Fibroblast of peridontal ligament (primary cell): ENCODE data around the gene KIAA1671.

Experiments used
- DNase-seq: peaks from one replicate; pipeline ENCODE4 v3.0.0-alpha.2; 2010; ENCODE audit errors: extremely low read depth

KIAA1671 gene

DNA sequence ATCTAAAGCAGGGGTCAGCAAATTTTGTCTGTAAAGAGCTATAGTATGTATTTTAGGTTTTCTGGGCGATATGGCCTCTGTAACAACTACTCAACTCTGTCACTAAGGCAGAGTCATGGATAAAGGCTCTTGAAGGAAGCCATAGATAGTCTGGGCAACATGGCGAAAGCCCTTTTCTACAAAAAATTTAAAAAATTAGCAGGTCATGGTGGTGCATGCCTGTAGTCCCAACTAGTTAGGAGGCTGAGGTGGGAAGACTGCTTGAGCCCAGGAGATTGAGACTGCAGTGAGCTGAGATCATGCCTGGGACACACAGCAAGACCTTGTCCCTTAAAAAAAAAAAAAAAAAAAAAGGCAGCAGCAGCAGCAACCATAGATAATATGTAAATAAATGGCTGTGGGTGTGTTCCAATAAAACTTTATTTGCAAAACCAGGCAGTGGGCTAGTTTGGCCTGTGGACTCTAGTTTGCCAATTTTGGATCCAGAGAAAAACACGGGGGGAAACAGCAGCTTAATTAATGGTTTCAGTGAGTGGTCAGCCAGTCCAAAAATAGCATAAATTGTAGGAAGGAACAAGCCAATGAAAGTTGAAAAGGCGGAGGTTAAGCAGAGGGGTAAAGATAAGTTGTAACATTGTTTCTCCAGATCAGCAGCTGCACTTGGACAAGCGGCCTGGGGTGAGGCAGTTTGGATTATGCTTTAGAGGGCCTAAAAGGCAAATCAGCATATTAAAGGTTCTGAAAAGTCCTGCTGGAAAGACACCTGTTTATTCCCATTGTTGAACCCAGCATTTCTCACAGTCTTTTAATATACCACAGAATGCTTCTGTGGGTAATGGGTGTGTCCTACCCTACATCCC is 62.6 kb downstream of the KIAA1671 start:
- no peak for DNase-seq

- DNase-seq = no peak
Observed at GRCh38 chr22:25016311-25016710, 63.8 kb downstream of the KIAA1671 start.

GRCh38 chr22:25018009-25018408 is 65.5 kb downstream of the KIAA1671 start:
- DNase-seq = no peak

- DNase-seq = no peak
Observed at GRCh38 chr22:25019427-25020184, 67.1 kb downstream of the KIAA1671 start.

GRCh38 chr22:25021409-25021808 is 68.9 kb downstream of the KIAA1671 start:
- no peak for DNase-seq

GRCh38 chr22:25021976-25022711 is 69.6 kb downstream of the KIAA1671 start:
- no peak for DNase-seq

DNA sequence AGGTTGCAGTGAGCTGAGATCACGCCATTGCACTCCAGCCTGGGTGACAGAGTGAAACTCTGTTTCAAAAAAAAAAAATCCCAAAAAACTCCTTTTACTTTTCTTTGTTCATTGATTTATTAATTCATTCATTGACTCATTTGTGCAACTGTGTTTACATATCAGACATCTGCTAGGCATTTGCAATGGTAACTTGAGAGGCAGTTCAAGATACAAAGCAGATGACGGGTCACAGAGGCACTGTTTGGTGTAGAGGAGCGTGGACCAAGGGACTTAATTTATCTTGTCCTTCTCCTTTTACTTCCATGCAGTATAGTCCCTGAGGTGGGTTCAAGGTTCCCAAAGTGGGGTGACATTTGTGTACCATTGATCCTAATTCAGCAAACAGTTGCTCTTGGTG is 71.4 kb downstream of the KIAA1671 start:
- no peak for DNase-seq

DNA sequence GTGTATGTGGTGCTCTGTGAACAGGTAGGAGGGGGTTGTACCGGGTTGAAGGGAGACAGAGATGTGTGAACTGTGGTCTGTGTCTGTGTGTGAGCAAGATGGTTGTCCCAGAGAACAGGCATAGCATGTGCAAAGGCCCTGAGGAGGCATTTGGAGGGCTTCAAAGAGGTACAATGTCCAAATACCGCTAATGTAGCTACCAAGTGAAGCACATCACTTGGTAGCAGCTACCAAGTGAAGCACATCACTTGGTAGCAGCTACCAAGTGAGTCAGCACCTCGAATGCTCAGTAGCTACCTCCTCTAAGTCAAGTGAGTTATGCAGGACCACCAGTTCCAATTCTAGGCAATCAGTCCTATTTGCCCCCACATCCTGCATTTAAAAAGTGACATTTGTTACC is 72.4 kb downstream of the KIAA1671 start:
- DNase-seq = no peak

DNA sequence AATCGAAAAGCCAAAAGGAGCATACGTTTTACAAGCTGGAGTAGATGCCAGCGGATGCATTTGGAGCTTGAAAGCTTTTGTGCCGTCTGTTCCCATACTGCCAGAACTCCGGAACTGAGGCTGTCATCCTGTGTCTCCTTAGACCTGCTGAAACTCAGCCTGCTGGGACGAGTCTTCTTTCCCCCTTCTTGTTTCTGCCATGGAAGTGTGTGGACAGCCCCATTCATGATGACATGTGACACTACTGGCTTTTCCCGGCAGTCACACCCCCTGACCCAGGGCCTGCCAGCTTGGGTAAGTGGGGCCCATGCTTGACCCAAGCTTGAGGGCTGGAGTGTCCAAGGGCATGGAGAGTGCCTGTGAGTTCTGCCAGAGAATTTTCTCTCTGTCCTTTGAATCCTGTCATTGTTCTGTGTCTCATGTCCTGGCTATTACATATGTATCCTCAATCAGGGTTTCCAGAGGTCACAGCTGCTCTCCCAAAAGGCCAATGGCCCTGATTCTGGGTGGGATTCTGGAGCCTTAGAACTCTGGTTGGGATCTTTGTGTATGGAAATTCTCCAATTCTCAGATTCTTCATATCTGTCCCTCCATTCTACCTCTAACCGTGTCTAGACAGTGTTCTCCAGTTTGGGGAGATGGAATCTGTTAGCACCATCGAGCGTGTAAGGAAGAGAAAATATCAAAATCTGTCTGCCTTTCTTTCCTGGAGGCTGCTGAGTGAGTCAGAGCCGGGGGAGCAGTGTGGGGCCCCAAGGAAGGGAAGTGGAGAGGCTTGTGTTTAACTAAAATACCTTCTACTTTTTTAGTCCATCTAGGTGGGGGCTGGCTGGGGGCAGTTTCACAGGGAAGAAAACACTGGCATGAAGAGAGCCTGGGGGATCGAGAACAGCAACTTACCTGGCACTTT is 73.2 kb downstream of the KIAA1671 start:
- no peak for DNase-seq

DNA sequence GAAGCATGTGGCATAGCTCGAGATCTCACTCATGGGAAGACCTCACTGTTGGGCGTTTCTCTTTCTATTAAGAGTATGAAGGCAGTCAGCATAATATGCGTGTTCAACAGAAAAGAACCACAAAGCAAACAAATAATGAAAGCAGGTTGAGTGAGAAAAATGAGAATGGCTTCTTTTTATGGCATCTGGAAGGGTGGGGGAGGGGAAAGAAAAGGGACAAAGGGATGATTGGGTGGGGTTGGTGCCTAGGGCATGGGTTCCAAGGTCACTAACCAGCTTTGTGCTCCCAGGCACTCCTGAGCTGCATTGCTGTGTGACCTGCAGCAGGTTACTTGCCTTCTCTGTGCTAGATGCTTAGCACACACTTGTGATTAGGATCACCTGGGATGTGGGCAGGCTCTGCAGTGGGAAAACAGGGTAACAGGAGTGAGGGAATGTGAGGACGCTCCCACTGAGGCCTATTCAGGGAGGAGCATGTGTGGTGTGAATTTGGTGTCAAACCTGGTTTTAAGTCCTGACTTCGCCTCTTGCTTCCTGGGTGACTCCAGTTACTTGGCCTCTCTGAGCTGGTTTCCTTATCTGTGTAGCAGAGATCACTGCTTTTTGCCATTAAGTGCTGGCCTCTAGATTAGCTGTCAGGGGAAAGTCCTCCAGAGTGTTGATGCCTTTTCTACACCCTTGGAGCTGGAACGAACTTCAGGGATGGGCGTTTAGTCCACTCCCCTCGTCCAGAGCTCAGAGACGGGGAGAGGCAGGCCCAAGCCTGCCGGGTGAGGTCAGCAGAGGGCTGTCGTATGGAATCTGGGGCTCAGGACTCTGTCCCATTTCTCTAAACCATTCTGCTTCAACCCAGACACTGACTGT is 74.8 kb downstream of the KIAA1671 start:
- no peak for DNase-seq

- DNase-seq = no peak
Observed at GRCh38 chr22:25027959-25028840, 75.7 kb downstream of the KIAA1671 start.

GRCh38 chr22:25028841-25029141 is 76.3 kb downstream of the KIAA1671 start:
- DNase-seq = no peak

- no peak for DNase-seq
Observed at GRCh38 chr22:25029181-25029580, 76.7 kb downstream of the KIAA1671 start.

GRCh38 chr22:25030636-25031035 is 78.1 kb downstream of the KIAA1671 start:
- DNase-seq = no peak

DNA sequence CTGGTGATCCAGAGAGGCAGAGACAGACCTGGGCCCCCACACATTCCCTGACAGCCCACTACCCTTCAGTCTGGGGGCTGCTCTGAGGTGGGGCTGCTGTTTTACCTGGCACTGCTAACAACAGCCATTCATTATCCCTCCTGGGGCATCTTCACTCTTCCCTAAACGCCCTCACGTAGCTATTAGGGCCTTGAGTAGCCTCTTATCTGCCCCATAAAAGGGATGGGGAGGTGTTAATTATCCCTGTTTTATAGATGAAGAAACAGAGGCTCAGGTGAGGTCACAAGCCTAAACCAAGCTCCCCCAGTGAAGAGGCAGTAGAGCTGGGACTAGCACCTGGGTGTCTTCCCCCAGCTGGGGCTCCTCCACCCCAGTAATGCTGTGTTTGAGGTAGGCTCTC is 79.5 kb downstream of the KIAA1671 start:
- no peak for DNase-seq

- DNase-seq = no peak
Observed at GRCh38 chr22:25035715-25036114, 83.2 kb downstream of the KIAA1671 start.

DNA sequence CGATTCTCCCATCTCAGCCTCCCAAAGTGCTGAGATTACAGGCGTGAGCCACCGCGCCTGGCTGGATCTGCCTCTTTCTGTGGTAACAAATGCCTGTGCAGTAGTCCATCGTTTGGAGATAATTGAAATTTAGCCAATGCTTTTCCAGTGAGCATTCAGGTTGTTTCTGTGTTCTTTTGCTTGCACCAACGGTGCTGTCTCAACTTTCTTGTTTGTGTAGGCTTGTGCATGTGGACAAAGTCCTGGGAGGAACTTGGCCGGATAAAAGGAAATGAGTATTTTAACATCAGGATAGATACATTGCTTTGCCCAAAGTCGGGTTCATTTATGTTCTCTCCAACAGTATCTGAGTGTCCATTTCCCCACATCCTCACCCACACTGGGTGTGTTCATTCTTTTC is 85.7 kb downstream of the KIAA1671 start:
- DNase-seq = no peak

GRCh38 chr22:25038771-25039170 is 86.3 kb downstream of the KIAA1671 start:
- no peak for DNase-seq

GRCh38 chr22:25039255-25039654 is 86.7 kb downstream of the KIAA1671 start:
- no peak for DNase-seq

GRCh38 chr22:25039754-25040153 is 87.2 kb downstream of the KIAA1671 start:
- DNase-seq = no peak
